Heart right ventricle (tissue), 16 donors: ENCODE measurements around the gene ZNF516. TPM values are rescaled to one million over a fixed set of nuclear protein-coding genes. Genes with fewer than 3 reads are reported as not detected.

Experiments
- ATAC-seq, 8 donors: fragments of 200-7000 bp; cut with Tn5 transposase; one replicate each; pipeline ENCODE4 v1.9.1; 2020; ENCODE audit warnings: mild to moderate bottlenecking in 8 of 8, moderate library complexity in 8 of 8, moderate number of reproducible peaks in 1 of 8
- DNase-seq, 2 donors: peaks; one replicate each; pipeline ENCODE4 v3.0.0-alpha.2; 2020
- H3K27ac ChIP-seq, 10 donors: fragments of 200-600 bp; sonication (generic) in 2 of 10; one replicate each; pipeline versions ENCODE4 v1.5.0 to v1.8.0; 2020 to 2022; ENCODE audit warnings: mild to moderate bottlenecking in 3 of 10
- H3K27me3 ChIP-seq, 7 donors: fragments of 200-600 bp; one replicate each; pipeline ENCODE4 v1.8.0; 2021 to 2022; ENCODE audit warnings: mild to moderate bottlenecking in 2 of 7
- H3K36me3 ChIP-seq, 9 donors: fragments of 200-600 bp; sonication (generic) in 1 of 9; one replicate each; pipeline versions ENCODE4 v1.5.0 to v1.8.0; 2020 to 2022; ENCODE audit warnings: mild to moderate bottlenecking in 2 of 9
- H3K4me1 ChIP-seq, 9 donors: fragments of 200-600 bp; sonication (generic) in 1 of 9; one replicate each; pipeline versions ENCODE4 v1.5.0 to v1.8.0; 2020 to 2022; ENCODE audit warnings: mild to moderate bottlenecking in 4 of 9
- H3K4me3 ChIP-seq, 10 donors: fragments of 200-600 bp; sonication (generic) in 2 of 10; one replicate each; pipeline versions ENCODE4 v1.5.0 to v1.8.0; 2020 to 2022; ENCODE audit warnings: mild to moderate bottlenecking in 7 of 10, moderate library complexity in 2 of 10
- H3K9me3 ChIP-seq, 11 donors: fragments of 200-600 bp in 10 of 11; sonication (generic) in 2 of 11; one replicate each; pipeline versions ENCODE4 v1.5.0 to v1.8.0; 2013 to 2022; ENCODE audit warnings: mild to moderate bottlenecking in 2 of 11, control low read depth in 1 of 11, moderate library complexity in 1 of 11
- CTCF ChIP-seq, 9 donors: fragments of 200-600 bp; sonication (generic) in 2 of 9; IDR thresholded peaks; one replicate each; pipeline versions ENCODE4 v1.5.0 to v1.8.0; 2021 to 2022; ENCODE audit warnings: antibody characterized with exemption in 9 of 9, mild to moderate bottlenecking in 5 of 9, moderate library complexity in 1 of 9
- WGBS, 2 donors: extraction: QIAGEN DNeasy Blood & Tissue Kit; methylation state at CpG; one replicate each; pipeline ENCODE4 v1.1.7; 2013; ENCODE audit warnings: inconsistent platforms in 1 of 2; 5-methylcytosine and 5-hydroxymethylcytosine counted together
- intact Hi-C, 10 donors: fragments of 100-400 bp; cut with DNase I; formaldehyde crosslinking; loops; one replicate each; pipeline versions ENCODE4 v1.11.1 to v1.14.2; 2022
- polyA plus RNA-seq, 2 donors: library from polyadenylated mRNA; stranded (reverse); fragments of 200-250 nt; gene quantifications; one replicate each; pipeline ENCODE4 v1.2.3, GENCODE V29; 2013
- total RNA-seq, 10 donors: library from RNA; stranded (reverse); fragmentation: NEBNext Ultra II Directional in 3 of 10; extraction: Animal tissue kit (Norgen Biotek cat#: 25700) in 3 of 10; gene quantifications; one replicate each; pipeline versions ENCODE4 v1.2.1 to v1.2.4, GENCODE V29; 2021 to 2023
- donor health status: Arrhythmogenic right ventricular cardiomyopathy.
- donor health status: ischemic (EF 13 %, LVEDD 7.1; RV severe dilation, severe dysfunction).
- donor health status: healthy with polysubstance abuse.
- donor health status: DM: no; HTN: yes; CAD: no.
- donor health status: DM: no; HTN: no; CAD: no.
- donor health status: ischemic (EF 25% LVEDD 6.9; RV normal size, moderate dysfunction).
- donor health status: ischemic (EF 25% LVEDD 5.7; RV mildly dilated, moderate dysfunction).
- donor health status: healthy.
- donor health status: DM: yes; HTN: yes; CAD: no.
- donor health status: Ischemic cardiomyopathy.
- donor health status: ischemic (EF 35%, LVEDD 5.7; RV mildly dilated, moderate dysfunction).
- donor health status: nonischemic (EF 11% LVEDD 7.7; RV severe dilation, severe dysfunction).
- donor health status: DM: yes; HTN: yes; CAD: no.
- donor health status: PGD.
- donor health status: ischemic (EF 29% LVEDD 5.4; RV normal size, mild dysfunction).
- donor health status: nonischemic (EF 23%, LVEDD 6.1; RV moderate dilation, normal function).

The ZNF516 gene
- total and polyA plus RNA-seq, 12 donors = 2.6 to 24.8 (median 17.3) TPM

- no peaks in the 10 kb centered on the region for H3K27me3 ChIP-seq
- ATAC-seq (peak in 1 of 8 donors; percentile 30), DNase-seq (no peak)
- H3K27ac ChIP-seq = no peak overlapping the region
- 88 to 90% methylated on average over 5 of the region's 5 CpGs for WGBS, 2 donors
- TF ChIP-seq CTCF (IDR thresholded peaks at IDR 0.05) = no peak
- peaks cover 0 to 8% (median 0%) of the 10 kb centered on the region in 11 donors for H3K9me3 ChIP-seq
- peaks cover 0 to 29% (median 21%) of the 10 kb centered on the region in 9 donors for H3K4me1 ChIP-seq
- H3K4me3 ChIP-seq = no peak overlapping the region
- intact Hi-C loops = no loop called here
- H3K36me3 ChIP-seq = no peaks in the 10 kb centered on the region
Observed at GRCh38 chr18:76392349-76392748, 102.7 kb downstream of the ZNF516 start.

GRCh38 chr18:76391746-76392145, 103.3 kb downstream of the ZNF516 start:
- TF ChIP-seq CTCF (IDR thresholded peaks at IDR 0.05) = no peak
- Histone ChIP-seq H3K27ac (no peak overlapping the region), H3K36me3 (no peaks in the 10 kb centered on the region), H3K27me3 (no peaks in the 10 kb centered on the region), H3K9me3 (peaks cover 0 to 8% (median 0%) of the 10 kb centered on the region in 11 donors), H3K4me1 (peaks cover 0 to 31% (median 21%) of the 10 kb centered on the region in 9 donors), H3K4me3 (no peak overlapping the region)
- DNase-seq = no peak
- intact Hi-C loops = no loop called here
- 97% methylated on average over 19 of the region's 19 CpGs for WGBS, 2 donors
- ATAC-seq = peak in 1 of 8 donors; percentile 43

- 86 to 90% methylated on average over 9 of the region's 9 CpGs for WGBS, 2 donors
- DNase-seq (no peak), ATAC-seq (peak in 2 of 8 donors; percentile 5 to 28)
- intact Hi-C loops = no loop called here
- Histone ChIP-seq H3K4me1 (peaks cover 0 to 33% (median 21%) of the 10 kb centered on the region in 9 donors), H3K27ac (no peak overlapping the region), H3K36me3 (no peaks in the 10 kb centered on the region), H3K9me3 (peaks cover 0 to 8% (median 0%) of the 10 kb centered on the region in 11 donors), H3K4me3 (no peak overlapping the region), H3K27me3 (no peaks in the 10 kb centered on the region)
- no peak for TF ChIP-seq CTCF (IDR thresholded peaks at IDR 0.05)
Observed at GRCh38 chr18:76391038-76391437, 104.0 kb downstream of the ZNF516 start.

- DNase-seq = no peak
- no peak overlapping the region for H3K4me3 ChIP-seq
- 40 to 59% methylated on average over 17 of the region's 17 CpGs for WGBS, 2 donors
- intact Hi-C loops = no loop called here
- peaks cover 0 to 32% (median 21%) of the 10 kb centered on the region in 9 donors for H3K4me1 ChIP-seq
- peaks cover 0 to 8% (median 0%) of the 10 kb centered on the region in 11 donors for H3K9me3 ChIP-seq
- no peaks in the 10 kb centered on the region for H3K36me3 ChIP-seq
- no peaks in the 10 kb centered on the region for H3K27me3 ChIP-seq
- TF ChIP-seq CTCF (IDR thresholded peaks at IDR 0.05) = no peak
- H3K27ac ChIP-seq = no peak overlapping the region
- peak in 7 of 8 donors; percentile 7 to 53 (median 37) for ATAC-seq
Observed at GRCh38 chr18:76390452-76391035, 104.5 kb downstream of the ZNF516 start.
